MM.1S (cell line): Measurements from ENCODE around the gene CNTROB.

Experiments used
- EZH2 ChIP-seq: fragments of 300-600 bp; sonication (generic); optimal IDR thresholded peaks from 2 replicates; pipeline ENCODE3; 2017; ENCODE audit warnings: low read depth, mild to moderate bottlenecking, antibody characterized with exemption, low read length, mixed read lengths
- TF ChIP-seq, protein P1 (sequence below): fragments of 300-600 bp; sonication (generic); IDR thresholded peaks from 2 replicates; pipeline ENCODE4 v1.5.1; 2016; ENCODE audit warnings: antibody characterized with exemption, low read length, mixed read lengths

DNA sequence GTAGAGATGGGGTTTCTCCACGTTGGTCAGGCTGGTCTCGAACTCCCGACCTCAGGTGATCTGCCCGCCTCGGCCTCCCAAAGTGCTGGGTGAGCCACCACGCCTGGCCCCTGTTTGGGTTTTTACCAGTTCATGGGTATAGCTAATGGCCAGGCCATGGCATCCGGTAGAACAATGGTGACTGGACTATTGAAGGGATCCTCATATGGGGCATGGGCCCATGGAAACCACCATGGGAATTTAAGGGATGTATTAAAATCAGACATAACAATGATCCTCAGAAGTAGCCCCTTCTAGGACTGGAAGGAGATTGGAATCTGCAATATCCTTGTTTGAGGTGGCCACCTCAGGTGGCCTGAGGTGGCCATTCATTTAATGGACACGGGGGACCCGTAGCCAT lies 52.9 kb downstream of the CNTROB start:
- TF ChIP-seq EZH2: no peak
- TF ChIP-seq, protein P1, sequence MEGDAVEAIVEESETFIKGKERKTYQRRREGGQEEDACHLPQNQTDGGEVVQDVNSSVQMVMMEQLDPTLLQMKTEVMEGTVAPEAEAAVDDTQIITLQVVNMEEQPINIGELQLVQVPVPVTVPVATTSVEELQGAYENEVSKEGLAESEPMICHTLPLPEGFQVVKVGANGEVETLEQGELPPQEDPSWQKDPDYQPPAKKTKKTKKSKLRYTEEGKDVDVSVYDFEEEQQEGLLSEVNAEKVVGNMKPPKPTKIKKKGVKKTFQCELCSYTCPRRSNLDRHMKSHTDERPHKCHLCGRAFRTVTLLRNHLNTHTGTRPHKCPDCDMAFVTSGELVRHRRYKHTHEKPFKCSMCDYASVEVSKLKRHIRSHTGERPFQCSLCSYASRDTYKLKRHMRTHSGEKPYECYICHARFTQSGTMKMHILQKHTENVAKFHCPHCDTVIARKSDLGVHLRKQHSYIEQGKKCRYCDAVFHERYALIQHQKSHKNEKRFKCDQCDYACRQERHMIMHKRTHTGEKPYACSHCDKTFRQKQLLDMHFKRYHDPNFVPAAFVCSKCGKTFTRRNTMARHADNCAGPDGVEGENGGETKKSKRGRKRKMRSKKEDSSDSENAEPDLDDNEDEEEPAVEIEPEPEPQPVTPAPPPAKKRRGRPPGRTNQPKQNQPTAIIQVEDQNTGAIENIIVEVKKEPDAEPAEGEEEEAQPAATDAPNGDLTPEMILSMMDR: no peak
